Fibroblast of lung (primary cell): ENCODE results near the gene TMEM117. TPM values are rescaled to one million over a fixed set of nuclear protein-coding genes. Genes with fewer than 3 reads are reported as not detected.

ENCODE experiments used
- DNase-seq, 2 donors: peaks; one replicate each; pipeline versions ENCODE4 v3.0.0 to v3.0.0-alpha.2; 2010; ENCODE audit warnings: low read depth in 2 of 2
- H2AFZ ChIP-seq: 2 replicates; pipeline ENCODE4 v1.5.1; 2012; ENCODE audit warnings: low read length, control low read depth, inconsistent platforms
- H3K27ac ChIP-seq: 2 replicates; pipeline ENCODE4 v1.5.1; 2011; ENCODE audit warnings: low read length, control low read depth; ENCODE audit not compliant: insufficient read depth
- H3K27me3 ChIP-seq: 2 replicates; pipeline ENCODE4 v1.5.1; 2011; ENCODE audit warnings: mild to moderate bottlenecking, low read length; ENCODE audit not compliant: control insufficient read depth, insufficient read depth
- H3K36me3 ChIP-seq: 2 replicates; pipeline ENCODE4 v1.5.1; 2011; ENCODE audit warnings: low read length; ENCODE audit not compliant: control insufficient read depth, insufficient read depth
- H3K4me1 ChIP-seq: 2 replicates; pipeline ENCODE4 v1.5.1; 2011; ENCODE audit warnings: low read length; ENCODE audit not compliant: control insufficient read depth, insufficient read depth; ENCODE audit errors: extremely low read depth
- H3K4me2 ChIP-seq: 2 replicates; pipeline ENCODE4 v1.5.1; 2011; ENCODE audit warnings: low read length, control low read depth; ENCODE audit not compliant: insufficient read depth; ENCODE audit errors: extremely low read depth
- H3K4me3 ChIP-seq, 4 experiments: fragments of 200-600 bp in 1 of 4; sonication (generic) in 1 of 4; replicated peaks in 1 of 4; 2 replicates each; pipeline ENCODE4 v1.5.1; 2011 to 2016; ENCODE audit warnings: low read length in 4 of 4, low read depth in 3 of 4, mild to moderate bottlenecking in 3 of 4, control low read depth in 2 of 4, inconsistent platforms in 1 of 4, mixed read lengths in 1 of 4; ENCODE audit not compliant: insufficient read depth in 1 of 4; ENCODE audit errors: control extremely low read depth in 1 of 4
- H3K79me2 ChIP-seq: 2 replicates; pipeline ENCODE4 v1.5.1; 2012; ENCODE audit warnings: mild to moderate bottlenecking, low read length, inconsistent platforms; ENCODE audit not compliant: control insufficient read depth, insufficient read depth
- H3K9ac ChIP-seq: 2 replicates; pipeline ENCODE4 v1.5.1; 2011; ENCODE audit warnings: mild to moderate bottlenecking, low read length, control low read depth; ENCODE audit not compliant: insufficient read depth
- H3K9me3 ChIP-seq: 2 replicates; pipeline ENCODE4 v1.5.1; 2012; ENCODE audit warnings: low read depth, low read length; ENCODE audit not compliant: control insufficient read depth, insufficient read depth
- H4K20me1 ChIP-seq: 2 replicates; pipeline ENCODE4 v1.5.1; 2011; ENCODE audit warnings: low read length; ENCODE audit not compliant: control insufficient read depth, insufficient read depth; ENCODE audit errors: extremely low read depth
- CTCF ChIP-seq, 2 donors: IDR thresholded peaks in 1 of 2; conservative IDR thresholded peaks in 1 of 2; 1 replicate in 1 of 2; 2 replicates in 1 of 2; pipeline ENCODE4 v1.5.1; 2011 to 2012; ENCODE audit warnings: low read length in 2 of 2, control low read depth in 1 of 2, inconsistent platforms in 1 of 2, low read depth in 1 of 2, mild to moderate bottlenecking in 1 of 2
- EZH2 ChIP-seq: IDR thresholded peaks from 2 replicates; pipeline ENCODE4 v1.5.1; 2012; ENCODE audit warnings: low read length, control low read depth, mild to moderate bottlenecking; ENCODE audit errors: missing control alignments
- polyA plus RNA-seq, 2 donors: library from polyadenylated mRNA; depleted of rRNA in 1 of 2; stranded (reverse) in 1 of 2; unstranded in 1 of 2; fragments of >200 nt; gene quantifications; 2 replicates each; pipeline ENCODE4 v1.2.1, GENCODE V29; 2011 to 2012; ENCODE audit warnings: missing spikeins in 1 of 2
- total RNA-seq: library from RNA; depleted of rRNA; stranded (reverse); fragments of >200 nt; gene quantifications from 2 replicates; pipeline ENCODE4 v1.2.1, GENCODE V29; 2014

The TMEM117 gene
- total and polyA plus RNA-seq, 2 donors (not counting 1 experiment from before 2014, with no cell fraction given): 7.6 to 7.8 TPM

GRCh38 chr12:43979450-43979849, 143.6 kb downstream of the TMEM117 start:
- TF ChIP-seq EZH2 (no peak), CTCF (conservative IDR thresholded peaks at IDR 0.05 in 1 of 2, IDR thresholded peaks at IDR 0.05 in 1 of 2; ENCODE audit: low read depth in 1 of 2, low read length in 2 of 2) (no peak)
- H3K79me2 ChIP-seq: no peaks in the 10 kb centered on the region
- H2AFZ ChIP-seq: no peak overlapping the region
- H3K36me3 ChIP-seq: no peaks in the 10 kb centered on the region
- no peaks in the 10 kb centered on the region for H3K27me3 ChIP-seq
- no peak overlapping the region for H3K27ac ChIP-seq
- no peak overlapping the region for H3K4me2 ChIP-seq
- H3K4me1 ChIP-seq: no peaks in the 10 kb centered on the region
- DNase-seq: no peak
- no peak overlapping the region for H3K4me3 ChIP-seq
- no peaks in the 10 kb centered on the region for H4K20me1 ChIP-seq
- H3K9me3 ChIP-seq: no peaks in the 10 kb centered on the region
- H3K9ac ChIP-seq: no peak overlapping the region

- Histone ChIP-seq H3K4me2 (no peak overlapping the region), H3K27ac (no peak overlapping the region), H4K20me1 (no peaks in the 10 kb centered on the region), H3K36me3 (no peaks in the 10 kb centered on the region), H3K9ac (no peak overlapping the region), H3K4me1 (no peaks in the 10 kb centered on the region), H3K27me3 (no peaks in the 10 kb centered on the region), H3K79me2 (no peaks in the 10 kb centered on the region), H3K9me3 (no peaks in the 10 kb centered on the region), H2AFZ (no peak overlapping the region), H3K4me3 (no peak overlapping the region)
- TF ChIP-seq EZH2: no peak
- no peak for TF ChIP-seq CTCF (conservative IDR thresholded peaks at IDR 0.05 in 1 of 2, IDR thresholded peaks at IDR 0.05 in 1 of 2; ENCODE audit: low read depth in 1 of 2, low read length in 2 of 2)
- no peak for DNase-seq
Observed at GRCh38 chr12:43980627-43981191, 144.8 kb downstream of the TMEM117 start.

GRCh38 chr12:43981726-43982125, 145.8 kb downstream of the TMEM117 start:
- H3K9ac ChIP-seq: no peak overlapping the region
- H3K79me2 ChIP-seq: no peaks in the 10 kb centered on the region
- H3K4me2 ChIP-seq: no peak overlapping the region
- H3K27me3 ChIP-seq: no peaks in the 10 kb centered on the region
- TF ChIP-seq EZH2 (no peak), CTCF (conservative IDR thresholded peaks at IDR 0.05 in 1 of 2, IDR thresholded peaks at IDR 0.05 in 1 of 2; ENCODE audit: low read depth in 1 of 2, low read length in 2 of 2) (no peak)
- H4K20me1 ChIP-seq: no peaks in the 10 kb centered on the region
- no peaks in the 10 kb centered on the region for H3K9me3 ChIP-seq
- no peaks in the 10 kb centered on the region for H3K36me3 ChIP-seq
- no peak overlapping the region for H3K27ac ChIP-seq
- DNase-seq: no peak
- no peaks in the 10 kb centered on the region for H3K4me1 ChIP-seq
- no peak overlapping the region for H2AFZ ChIP-seq
- H3K4me3 ChIP-seq: no peak overlapping the region
